ENCODE measurements around the gene DLST.

Gene DLST

GRCh38 chr14:74951443-74952179 lies 69.9 kb downstream of the DLST start:
- TF ChIP-seq TCF4 (CRISPR knock-in tag; IDR thresholded peaks at IDR 0.05; ENCODE audit: borderline replicate concordance) (no peak), ARNTL (CRISPR knock-in tag; IDR thresholded peaks at IDR 0.05; ENCODE audit: borderline replicate concordance, low read depth) (no peak), ZFP3 (CRISPR knock-in tag; IDR thresholded peaks at IDR 0.05) (no peak), GLIS3 (CRISPR knock-in tag; IDR thresholded peaks at IDR 0.05) (no peak), PATZ1 (CRISPR knock-in tag; IDR thresholded peaks at IDR 0.05; ENCODE audit: borderline replicate concordance) (no peak), ZNF8 (CRISPR knock-in tag; IDR thresholded peaks at IDR 0.05) (no peak), ESRRG (CRISPR knock-in tag; IDR thresholded peaks at IDR 0.05) (no peak), ZNF70 (CRISPR knock-in tag; IDR thresholded peaks at IDR 0.05) (no peak), ISL1 (CRISPR knock-in tag; IDR thresholded peaks at IDR 0.05) (no peak), TSHZ2 (CRISPR knock-in tag; IDR thresholded peaks at IDR 0.05) (no peak), ZNF565 (CRISPR knock-in tag; conservative IDR thresholded peaks at IDR 0.05; ENCODE audit: low read depth) (no peak), TOX (CRISPR knock-in tag; IDR thresholded peaks at IDR 0.05; ENCODE audit: borderline replicate concordance) (no peak), CSDC2 (CRISPR knock-in tag; IDR thresholded peaks at IDR 0.05) (no peak), POU6F1 (CRISPR knock-in tag; IDR thresholded peaks at IDR 0.05; ENCODE audit: borderline replicate concordance, low read depth) (no peak)
- no peak for ATAC-seq

- ATAC-seq = no peak
- TF ChIP-seq POU6F1 (CRISPR knock-in tag; IDR thresholded peaks at IDR 0.05; ENCODE audit: borderline replicate concordance, low read depth) = no peak
- TF ChIP-seq BACH2 (CRISPR knock-in tag; IDR thresholded peaks at IDR 0.05; ENCODE audit: borderline replicate concordance) = no peak
- TF ChIP-seq ZFP30 (CRISPR knock-in tag; IDR thresholded peaks at IDR 0.05) = no peak
- TF ChIP-seq PPARA (CRISPR knock-in tag; IDR thresholded peaks at IDR 0.05; ENCODE audit: borderline replicate concordance) = no peak
- no peak for TF ChIP-seq TOX (CRISPR knock-in tag; IDR thresholded peaks at IDR 0.05; ENCODE audit: borderline replicate concordance)
- TF ChIP-seq ESRRG (CRISPR knock-in tag; IDR thresholded peaks at IDR 0.05) = no peak
- no peak for TF ChIP-seq ARNTL (CRISPR knock-in tag; IDR thresholded peaks at IDR 0.05; ENCODE audit: borderline replicate concordance, low read depth)
- no peak for TF ChIP-seq CREB5 (CRISPR knock-in tag; IDR thresholded peaks at IDR 0.05; ENCODE audit: low read depth)
- no peak for TF ChIP-seq OSR1 (CRISPR knock-in tag; IDR thresholded peaks at IDR 0.05)
- TF ChIP-seq PATZ1 (CRISPR knock-in tag; IDR thresholded peaks at IDR 0.05; ENCODE audit: borderline replicate concordance) = no peak
- TF ChIP-seq GLIS3 (CRISPR knock-in tag; IDR thresholded peaks at IDR 0.05) = no peak
- TF ChIP-seq TSHZ2 (CRISPR knock-in tag; IDR thresholded peaks at IDR 0.05) = no peak
- no peak for TF ChIP-seq CSRNP3 (CRISPR knock-in tag; IDR thresholded peaks at IDR 0.05)
- no peak for TF ChIP-seq ZNF70 (CRISPR knock-in tag; IDR thresholded peaks at IDR 0.05)
- TF ChIP-seq CSDC2 (CRISPR knock-in tag; IDR thresholded peaks at IDR 0.05) = no peak
- no peak for TF ChIP-seq RARB (CRISPR knock-in tag; IDR thresholded peaks at IDR 0.05)
- TF ChIP-seq SNAI2 (CRISPR knock-in tag; IDR thresholded peaks at IDR 0.05) = no peak
Measured at GRCh38 chr14:74952180-74952665, 70.5 kb downstream of the DLST start.

All from SK-N-SH treated with all-trans-retinoic acid at 6 μM for 48 hours (cell line).